ENCODE measurements around the gene ELL.

DNA sequence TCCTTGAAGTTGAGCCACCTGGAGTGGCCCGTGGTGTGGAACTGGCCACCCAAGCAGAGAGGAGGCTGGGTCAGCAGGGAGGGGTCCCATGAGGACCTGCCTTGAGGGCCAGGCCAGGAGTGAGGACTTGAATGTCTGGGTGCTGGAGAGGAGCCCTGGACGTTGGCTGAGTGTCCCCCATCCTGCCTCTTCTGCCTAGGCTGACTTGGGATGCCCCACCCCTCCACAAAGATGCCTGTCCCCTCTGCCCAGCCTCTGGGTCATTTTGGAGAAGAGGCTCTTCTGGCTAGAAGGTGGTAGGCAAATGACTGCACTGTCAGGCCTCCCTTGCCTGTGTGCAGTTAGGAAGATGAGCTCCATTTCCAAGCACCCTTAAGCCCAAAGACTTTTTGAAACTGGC lies 100.9 kb downstream of the ELL start:
- no peak for TF ChIP-seq CTCF (IDR thresholded peaks at IDR 0.05 in 8 of 11, conservative IDR thresholded peaks at IDR 0.05 in 3 of 11)
- TF ChIP-seq POLR2AphosphoS5 (IDR thresholded peaks at IDR 0.05) = no peak

All from spleen (tissue), 7 donors.